Transverse colon (tissue), 4 donors: Measurements from ENCODE around the gene OR6N2. TPM values are rescaled to one million over a fixed set of nuclear protein-coding genes. Genes with fewer than 3 reads are reported as not detected.

Experiments used
- DNase-seq: peaks from one replicate; pipeline ENCODE4 v3.0.0-alpha.2; 2019
- H3K27ac ChIP-seq, 4 donors: fragments of 200-600 bp; sonication (generic); 2 replicates each; pipeline ENCODE4 v1.5.1; 2016 to 2018; ENCODE audit warnings: inconsistent platforms in 4 of 4
- H3K27me3 ChIP-seq: fragments of 200-600 bp; sonication (generic); 2 replicates; pipeline ENCODE4 v1.5.1; 2017; ENCODE audit warnings: inconsistent platforms
- H3K36me3 ChIP-seq, 4 donors: fragments of 200-600 bp; sonication (generic); 2 replicates each; pipeline ENCODE4 v1.5.1; 2017 to 2019; ENCODE audit warnings: inconsistent platforms in 4 of 4
- H3K4me1 ChIP-seq, 4 donors: fragments of 200-600 bp; sonication (generic); 2 replicates each; pipeline ENCODE4 v1.5.1; 2017 to 2020; ENCODE audit warnings: inconsistent platforms in 4 of 4
- H3K4me3 ChIP-seq, 4 donors: fragments of 200-600 bp; sonication (generic); 1 replicate in 1 of 4; 2 replicates in 3 of 4; pipeline versions ENCODE4 v1.5.1 to v1.6.1; 2017 to 2019; ENCODE audit warnings: inconsistent platforms in 4 of 4
- H3K9me3 ChIP-seq, 2 donors: fragments of 200-600 bp; sonication (generic); 2 replicates each; pipeline ENCODE4 v1.5.1; 2017 to 2019; ENCODE audit warnings: inconsistent platforms in 2 of 2
- CTCF ChIP-seq, 5 experiments: fragments of 200-600 bp in 3 of 5; fragments of 450-650 bp in 2 of 5; sonication (generic) in 3 of 5; IDR thresholded peaks; 1 replicate in 2 of 5; 2 replicates in 3 of 5; pipeline ENCODE4 v1.5.1; 2016 to 2017; ENCODE audit warnings: antibody characterized with exemption in 5 of 5, inconsistent platforms in 3 of 5, mild to moderate bottlenecking in 2 of 5, moderate library complexity in 1 of 5
- EP300 ChIP-seq: sonication (generic); formaldehyde crosslinking; IDR thresholded peaks from one replicate; pipeline ENCODE4 v1.6.1; 2017; ENCODE audit warnings: antibody characterized with exemption, low read depth
- POLR2A ChIP-seq: fragments of 450-650 bp; IDR thresholded peaks from one replicate; pipeline ENCODE4 v1.6.1; 2016; ENCODE audit warnings: antibody characterized with exemption, mild to moderate bottlenecking, moderate library complexity
- POLR2AphosphoS5 ChIP-seq, 3 donors: sonication (generic); formaldehyde crosslinking; IDR thresholded peaks; one replicate each; pipeline ENCODE4 v1.6.1; 2016; ENCODE audit warnings: antibody characterized with exemption in 3 of 3
- WGBS, 2 donors: methylation state at CpG; one replicate each; pipeline ENCODE4 v1.1.5; 2018; ENCODE audit warnings: low coverage in 1 of 2; 5-methylcytosine and 5-hydroxymethylcytosine counted together
- in situ Hi-C, 4 donors: fragments of 200-750 bp; cut with MboI; loops; one replicate each; pipeline versions ENCODE4 v1.15.0 to v1.15.1; 2017; ENCODE audit warnings: low sequenced_read_pairs in 3 of 4, low pct_ligation_motif_present in 1 of 4, low pct_unique_long_range_greater_than_20kb in 1 of 4
- intact Hi-C: fragments of 100-400 bp; cut with DNase I; formaldehyde crosslinking; loops from one replicate; pipeline ENCODE4 v1.15.1; 2023; ENCODE audit warnings: low total_unique reads
- total RNA-seq, 4 donors: library from RNA; depleted of rRNA; stranded (reverse); fragments of >200 nt; gene quantifications; one replicate each; pipeline ENCODE4 v1.1.0, GENCODE V29; 2016

Gene OR6N2
- total RNA-seq, 4 donors from 2014 or later: not detected

DNA sequence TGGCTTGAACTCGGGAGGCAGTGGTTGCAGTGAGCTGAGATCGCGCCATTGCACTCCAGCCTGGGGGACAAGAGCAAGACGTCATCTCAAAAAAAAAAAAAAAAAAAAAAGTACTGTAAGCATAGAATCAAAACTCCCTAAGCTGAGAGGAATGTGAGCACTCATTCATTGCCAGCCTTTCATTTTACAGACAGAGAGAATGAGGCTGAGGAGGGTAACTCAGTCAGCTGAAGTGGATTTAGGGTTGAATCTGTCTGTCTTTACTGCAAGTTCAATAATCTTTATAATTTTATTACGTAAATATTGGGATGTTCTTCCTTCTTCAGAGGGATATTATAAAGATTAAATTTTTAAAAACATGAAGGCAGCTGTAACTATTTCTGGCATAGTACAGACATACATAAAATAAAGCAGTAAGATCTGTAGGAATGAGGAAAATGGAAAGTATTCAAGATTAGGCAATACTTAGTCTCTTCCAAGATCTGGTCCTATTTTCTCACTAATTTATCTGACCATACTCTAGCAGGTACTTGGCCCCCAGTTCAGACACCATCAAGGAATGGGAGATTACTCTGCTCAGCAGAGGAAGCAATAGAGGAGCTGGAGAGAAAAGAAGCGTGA lies 26.0 kb upstream of the OR6N2 start:
- no peak for DNase-seq
- H3K27me3 ChIP-seq: no peaks in the 10 kb centered on the region
- no peak overlapping the region for H3K27ac ChIP-seq
- H3K4me1 ChIP-seq: no peaks in the 10 kb centered on the region
- 56 to 76% methylated on average over 4 to 6 of the region's 6 CpGs for WGBS, 2 donors
- in situ Hi-C loops (no loop called here), intact Hi-C loops (no loop called here)
- TF ChIP-seq POLR2A: no peak
- TF ChIP-seq EP300: no peak
- no peak for TF ChIP-seq CTCF (IDR thresholded peaks at IDR 0.05)
- TF ChIP-seq POLR2AphosphoS5 (IDR thresholded peaks at IDR 0.05): no peak
- H3K4me3 ChIP-seq: no peak overlapping the region
- H3K36me3 ChIP-seq: no peaks in the 10 kb centered on the region
- no peaks in the 10 kb centered on the region for H3K9me3 ChIP-seq

DNA sequence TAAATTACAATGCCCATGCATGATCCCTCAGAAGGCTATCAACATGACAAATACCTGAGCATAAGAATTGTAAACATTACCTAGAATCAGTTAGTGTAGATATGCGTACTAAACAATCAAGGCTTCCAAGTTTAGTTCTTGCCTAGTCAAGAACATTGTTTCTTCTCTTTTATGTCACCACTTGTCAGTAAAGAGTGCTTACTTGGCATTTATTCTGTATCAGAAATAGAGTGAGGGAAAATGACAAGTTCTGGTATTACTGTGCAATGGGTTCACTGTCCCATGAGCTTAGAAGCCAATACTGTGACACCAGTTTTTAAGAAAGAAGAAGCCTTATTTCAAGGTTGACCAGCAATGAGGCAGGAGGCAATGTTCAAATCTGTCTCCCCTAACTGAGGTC lies 22.7 kb upstream of the OR6N2 start:
- in situ Hi-C loops: no loop called here

GRCh38 chr1:158801396-158801795 lies 20.4 kb upstream of the OR6N2 start:
- Histone ChIP-seq H3K9me3 (no peaks in the 10 kb centered on the region), H3K27me3 (no peaks in the 10 kb centered on the region), H3K36me3 (no peaks in the 10 kb centered on the region), H3K4me1 (no peaks in the 10 kb centered on the region), H3K27ac (no peak overlapping the region), H3K4me3 (no peak overlapping the region)
- no peak for TF ChIP-seq EP300
- TF ChIP-seq POLR2AphosphoS5 (IDR thresholded peaks at IDR 0.05): no peak
- TF ChIP-seq CTCF (IDR thresholded peaks at IDR 0.05): no peak
- TF ChIP-seq POLR2A: no peak
- intact Hi-C loops: no loop called here
- in situ Hi-C loops: no loop called here
- WGBS, 2 donors: 87 to 91% methylated on average over 1 of the region's 1 CpG
- no peak for DNase-seq

More for the DNA sequence above, 22.7 kb upstream of the OR6N2 start:
- Histone ChIP-seq H3K4me3 (no peak overlapping the region), H3K4me1 (no peaks in the 10 kb centered on the region), H3K36me3 (no peaks in the 10 kb centered on the region), H3K9me3 (no peaks in the 10 kb centered on the region), H3K27me3 (no peaks in the 10 kb centered on the region), H3K27ac (no peak overlapping the region)
- intact Hi-C loops: no loop called here
- WGBS, 2 donors: 71 to 73% methylated on average over 1 of the region's 1 CpG
- DNase-seq: no peak
- TF ChIP-seq POLR2A (no peak), EP300 (no peak), POLR2AphosphoS5 (IDR thresholded peaks at IDR 0.05) (no peak), CTCF (IDR thresholded peaks at IDR 0.05) (no peak)

DNA sequence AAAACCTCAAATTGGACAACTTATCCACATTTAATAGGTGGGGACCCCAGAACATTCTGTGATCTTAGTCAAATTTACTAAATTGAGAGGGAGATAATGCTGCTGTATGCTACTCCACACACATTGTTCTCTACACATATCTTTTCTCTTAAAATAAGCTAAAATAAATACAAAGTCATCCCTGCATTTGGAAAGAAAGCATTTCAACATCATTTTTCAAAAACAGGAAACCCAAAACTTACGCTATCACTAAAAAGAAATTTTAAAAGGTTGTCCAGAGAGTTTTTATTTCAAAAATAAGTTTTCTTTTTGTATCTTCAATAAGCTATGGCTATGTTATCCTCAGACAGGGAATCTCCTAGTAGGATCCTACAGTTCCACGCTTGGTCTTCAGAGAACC lies 19.5 kb upstream of the OR6N2 start:
- H3K9me3 ChIP-seq: no peaks in the 10 kb centered on the region
- no peak for TF ChIP-seq POLR2AphosphoS5 (IDR thresholded peaks at IDR 0.05)
- in situ Hi-C loops (no loop called here), intact Hi-C loops (no loop called here)
- no peaks in the 10 kb centered on the region for H3K4me1 ChIP-seq
- H3K27ac ChIP-seq: no peak overlapping the region
- WGBS, 2 donors: 66 to 81% methylated on average over 2 of the region's 2 CpGs
- no peaks in the 10 kb centered on the region for H3K27me3 ChIP-seq
- no peak overlapping the region for H3K4me3 ChIP-seq
- DNase-seq: no peak
- H3K36me3 ChIP-seq: no peaks in the 10 kb centered on the region

DNA sequence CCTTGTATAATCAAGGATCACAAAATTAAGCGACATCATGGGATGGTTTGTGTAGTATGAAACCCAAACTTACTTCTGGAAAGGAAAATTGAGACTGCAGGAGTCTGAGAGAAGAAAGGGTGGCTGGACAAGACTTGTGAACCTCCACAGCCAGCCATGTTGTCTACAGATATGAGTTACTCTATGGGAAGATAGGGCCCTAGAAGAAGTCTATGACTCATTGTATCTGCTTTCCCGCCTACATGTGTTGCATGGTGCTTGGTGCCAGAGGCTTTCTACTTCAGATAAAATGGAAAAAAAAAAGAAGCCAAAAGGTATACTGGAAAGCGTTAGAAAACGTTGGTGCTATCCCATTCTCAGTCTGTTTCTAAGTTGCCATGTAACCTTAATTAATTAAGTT lies 18.7 kb upstream of the OR6N2 start:
- TF ChIP-seq EP300 (no peak), CTCF (IDR thresholded peaks at IDR 0.05) (no peak), POLR2A (no peak), POLR2AphosphoS5 (IDR thresholded peaks at IDR 0.05) (no peak)
- WGBS, 2 donors: 83 to 88% methylated on average over 4 of the region's 4 CpGs
- in situ Hi-C loops: no loop called here
- Histone ChIP-seq H3K36me3 (no peaks in the 10 kb centered on the region), H3K4me3 (no peak overlapping the region), H3K9me3 (no peaks in the 10 kb centered on the region), H3K4me1 (no peaks in the 10 kb centered on the region), H3K27ac (no peak overlapping the region), H3K27me3 (no peaks in the 10 kb centered on the region)
- DNase-seq: no peak
- intact Hi-C loops: no loop called here
